HCT116 (cell line): ENCODE measurements around the gene MCAM. TPM values are rescaled to one million over a fixed set of nuclear protein-coding genes. Genes with fewer than 3 reads are reported as not detected.

ENCODE experiments used
- ATAC-seq: fragments of 200-7000 bp; cut with Tn5 transposase; 2 replicates; pipeline ENCODE4 v1.9.1; 2020; ENCODE audit warnings: mild to moderate bottlenecking, moderate library complexity
- BruUV-seq: library from RNA; stranded (reverse); fragments of 400-500 nt; replicated peaks from 2 replicates; lab custom pipeline; 2021; lab: Mats Ljungman, UMichigan
- CTCF ChIA-PET: fragments of 300-600 bp; sonication (Branson Sonifier 250); formaldehyde crosslinking; loops from one replicate; lab custom pipeline; 2021; ENCODE audit warnings: antibody characterized with exemption; lab: Charles Lee
- POLR2A ChIA-PET: fragments of 300-600, 350-600 bp; sonication (Branson Sonifier 250); formaldehyde crosslinking; loops from one replicate; lab custom pipeline; 2021; ENCODE audit warnings: antibody characterized with exemption; lab: Charles Lee
- RAD21 ChIA-PET, 2 experiments: fragments of 300-600 bp; sonication (Branson Sonifier 250); formaldehyde crosslinking; loops; one replicate each; lab custom pipeline; 2023; ENCODE audit warnings: low total read pairs in 2 of 2; ENCODE audit not compliant: uncharacterized antibody in 2 of 2, unreplicated experiment in 2 of 2, low non-redundant PET in 1 of 2; lab: Charles Lee
- DNase-seq: peaks from one replicate; pipeline ENCODE4 v3.0.0-alpha.2; 2010; ENCODE audit warnings: low read depth, low spot score
- H2AFZ ChIP-seq: fragments of 200-600 bp; shearing (Covaris generic), sonication (generic); 2 replicates; pipeline ENCODE4 v1.6.1; 2017; ENCODE audit warnings: low read depth, mixed run types, mixed read lengths, antibody characterized with exemption, low read length; ENCODE audit not compliant: poor library complexity, severe bottlenecking
- H3K27ac ChIP-seq: 2 replicates; pipeline ENCODE4 v1.5.1; 2012; ENCODE audit warnings: low read depth, low read length
- H3K27me3 ChIP-seq: fragments of 200-600 bp; sonication (generic); 2 replicates; pipeline ENCODE4 v1.6.1; 2016; ENCODE audit warnings: mixed run types, low read length, mixed read lengths; ENCODE audit not compliant: insufficient read depth
- H3K36me3 ChIP-seq, 2 experiments: fragments of 200-500 bp in 1 of 2; fragments of 200-600 bp in 1 of 2; sonication (Bioruptor generic) in 1 of 2; sonication (generic) in 1 of 2; 2 replicates each; pipeline versions ENCODE4 v1.5.1 to v1.6.1; 2014 to 2016; ENCODE audit warnings: low read length in 2 of 2, inconsistent platforms in 1 of 2, mixed read lengths in 1 of 2, mixed run types in 1 of 2; ENCODE audit not compliant: insufficient read depth in 2 of 2, control insufficient read depth in 1 of 2
- H3K4me1 ChIP-seq, 2 experiments: fragments of 200-600 bp in 1 of 2; sonication (generic) in 1 of 2; 2 replicates each; pipeline versions ENCODE4 v1.5.1 to v1.6.1; 2012 to 2017; ENCODE audit warnings: low read length in 2 of 2, inconsistent platforms in 1 of 2, mild to moderate bottlenecking in 1 of 2, mixed read lengths in 1 of 2, mixed run types in 1 of 2, moderate library complexity in 1 of 2; ENCODE audit not compliant: insufficient read depth in 2 of 2, control insufficient read depth in 1 of 2
- H3K4me2 ChIP-seq: fragments of 200-600 bp; sonication (generic); 2 replicates; pipeline ENCODE4 v1.6.1; 2017; ENCODE audit warnings: mixed run types, low read length, mixed read lengths
- H3K4me3 ChIP-seq, 2 experiments: fragments of 200-600 bp in 1 of 2; sonication (generic) in 1 of 2; replicated peaks in 1 of 2; 2 replicates each; pipeline ENCODE4 v1.5.1; 2011 to 2016; ENCODE audit warnings: low read length in 2 of 2, control low read depth in 1 of 2, low read depth in 1 of 2, mild to moderate bottlenecking in 1 of 2, mixed read lengths in 1 of 2, mixed run types in 1 of 2
- H3K79me2 ChIP-seq: fragments of 200-600 bp; sonication (generic); 2 replicates; pipeline ENCODE4 v1.6.1; 2017; ENCODE audit warnings: mild to moderate bottlenecking, mixed run types, low read length, moderate library complexity, mixed read lengths; ENCODE audit not compliant: insufficient read depth
- H3K9ac ChIP-seq: fragments of 200-600 bp; sonication (generic); 2 replicates; pipeline ENCODE4 v1.6.1; 2016; ENCODE audit warnings: low read length, mixed read lengths
- H3K9me2 ChIP-seq: fragments of 200-600 bp; sonication (generic), shearing (Covaris generic); 2 replicates; pipeline ENCODE4 v1.6.1; 2017; ENCODE audit warnings: mixed run types, mild to moderate bottlenecking, moderate library complexity; ENCODE audit not compliant: insufficient read depth
- H3K9me3 ChIP-seq, 2 experiments: fragments of 200-500 bp in 1 of 2; fragments of 200-600 bp in 1 of 2; sonication (Bioruptor generic) in 1 of 2; sonication (generic) in 1 of 2; 2 replicates each; pipeline ENCODE4 v1.6.1; 2014 to 2017; ENCODE audit warnings: low read length in 2 of 2, mixed read lengths in 2 of 2, inconsistent platforms in 1 of 2, low read depth in 1 of 2, mild to moderate bottlenecking in 1 of 2, mixed run types in 1 of 2, moderate library complexity in 1 of 2; ENCODE audit not compliant: control insufficient read depth in 1 of 2, insufficient read depth in 1 of 2
- H4K20me1 ChIP-seq: fragments of 200-600 bp; sonication (generic), shearing (Covaris generic); 2 replicates; pipeline ENCODE4 v1.6.1; 2017; ENCODE audit warnings: mixed run types, mild to moderate bottlenecking, moderate library complexity; ENCODE audit not compliant: insufficient read depth
- CEBPB ChIP-seq: IDR thresholded peaks from 2 replicates; pipeline ENCODE4 v1.6.1; 2012; ENCODE audit warnings: low read depth
- ELF1 ChIP-seq: IDR thresholded peaks from 2 replicates; pipeline ENCODE4 v1.6.1; 2012; ENCODE audit warnings: low read depth, borderline replicate concordance
- FOSL1 ChIP-seq: IDR thresholded peaks from 2 replicates; pipeline ENCODE4 v1.6.1; 2012; ENCODE audit warnings: low read depth
- POLR2AphosphoS5 ChIP-seq: IDR thresholded peaks from 2 replicates; pipeline ENCODE4 v1.6.1; 2011; ENCODE audit warnings: mild to moderate bottlenecking, low read depth, low read length, moderate library complexity
- SP1 ChIP-seq: IDR thresholded peaks from 2 replicates; pipeline ENCODE4 v1.6.1; 2012; ENCODE audit warnings: low read depth
- TCF7L2 ChIP-seq: IDR thresholded peaks from 2 replicates; pipeline ENCODE4 v1.7.0; 2011; ENCODE audit warnings: borderline replicate concordance, inconsistent platforms; ENCODE audit not compliant: insufficient read depth, insufficient read length; ENCODE audit errors: extremely low read depth
- YY1 ChIP-seq: IDR thresholded peaks from 2 replicates; pipeline ENCODE4 v1.6.1; 2011; ENCODE audit warnings: low read length, low read depth, moderate library complexity, mild to moderate bottlenecking; ENCODE audit not compliant: insufficient replicate concordance; ENCODE audit errors: extremely low read depth
- ZNF274 ChIP-seq: fragments of 200-500 bp; sonication (Bioruptor generic); IDR thresholded peaks from 2 replicates; pipeline ENCODE4 v1.6.1; 2014; ENCODE audit warnings: mild to moderate bottlenecking, low read depth, low read length, inconsistent platforms
- intact Hi-C: fragments of 100-400 bp; cut with micrococcal nuclease; formaldehyde crosslinking; loops from 2 replicates; pipeline ENCODE4 v1.10.0; 2022
- total RNA-seq: library from RNA; stranded (reverse); gene quantifications from one replicate; pipeline ENCODE4 v1.2.1, GENCODE V29; 2021; ENCODE audit not compliant: unreplicated experiment
- TF ChIP-seq, protein P1 (sequence below): IDR thresholded peaks from 2 replicates; pipeline ENCODE4 v1.6.1; 2012; ENCODE audit warnings: low read depth
- TF ChIP-seq, protein P2 (sequence below): IDR thresholded peaks from 2 replicates; pipeline ENCODE4 v1.6.1; 2011; ENCODE audit warnings: mild to moderate bottlenecking, low read length, moderate library complexity; ENCODE audit not compliant: insufficient replicate concordance; ENCODE audit errors: extremely low read depth
- TF ChIP-seq, protein P3 (sequence below): IDR thresholded peaks from 2 replicates; pipeline ENCODE4 v1.6.1; 2012

Gene MCAM
- total RNA-seq, 1 experiment from 2014 or later, result 17.4 TPM

GRCh38 chr11:119344291-119345010 is 27.5 kb upstream of the MCAM start:
- Histone ChIP-seq H3K9me2 (no peaks in the 10 kb centered on the region), H3K4me2 (no peak overlapping the region), H3K9me3 (no peaks in the 10 kb centered on the region), H2AFZ (no peak overlapping the region), H4K20me1 (no peaks in the 10 kb centered on the region), H3K27me3 (no peaks in the 10 kb centered on the region), H3K27ac (no peak overlapping the region), H3K9ac (no peak overlapping the region), H3K4me3 (no peak overlapping the region), H3K79me2 (no peaks in the 10 kb centered on the region), H3K4me1 (peaks cover 0 to 10% of the 10 kb centered on the region in 2 experiments; a peak in 2 of 4 replicates), H3K36me3 (no peaks in the 10 kb centered on the region)
- BruUV-seq, result no TSS peak
- TF ChIP-seq POLR2AphosphoS5 (no peak), FOSL1 (no peak), ELF1 (no peak), CEBPB (no peak), SP1 (no peak), YY1 (no peak), ZNF274 (no peak), TCF7L2 (no peak)
- TF ChIP-seq, protein P1, sequence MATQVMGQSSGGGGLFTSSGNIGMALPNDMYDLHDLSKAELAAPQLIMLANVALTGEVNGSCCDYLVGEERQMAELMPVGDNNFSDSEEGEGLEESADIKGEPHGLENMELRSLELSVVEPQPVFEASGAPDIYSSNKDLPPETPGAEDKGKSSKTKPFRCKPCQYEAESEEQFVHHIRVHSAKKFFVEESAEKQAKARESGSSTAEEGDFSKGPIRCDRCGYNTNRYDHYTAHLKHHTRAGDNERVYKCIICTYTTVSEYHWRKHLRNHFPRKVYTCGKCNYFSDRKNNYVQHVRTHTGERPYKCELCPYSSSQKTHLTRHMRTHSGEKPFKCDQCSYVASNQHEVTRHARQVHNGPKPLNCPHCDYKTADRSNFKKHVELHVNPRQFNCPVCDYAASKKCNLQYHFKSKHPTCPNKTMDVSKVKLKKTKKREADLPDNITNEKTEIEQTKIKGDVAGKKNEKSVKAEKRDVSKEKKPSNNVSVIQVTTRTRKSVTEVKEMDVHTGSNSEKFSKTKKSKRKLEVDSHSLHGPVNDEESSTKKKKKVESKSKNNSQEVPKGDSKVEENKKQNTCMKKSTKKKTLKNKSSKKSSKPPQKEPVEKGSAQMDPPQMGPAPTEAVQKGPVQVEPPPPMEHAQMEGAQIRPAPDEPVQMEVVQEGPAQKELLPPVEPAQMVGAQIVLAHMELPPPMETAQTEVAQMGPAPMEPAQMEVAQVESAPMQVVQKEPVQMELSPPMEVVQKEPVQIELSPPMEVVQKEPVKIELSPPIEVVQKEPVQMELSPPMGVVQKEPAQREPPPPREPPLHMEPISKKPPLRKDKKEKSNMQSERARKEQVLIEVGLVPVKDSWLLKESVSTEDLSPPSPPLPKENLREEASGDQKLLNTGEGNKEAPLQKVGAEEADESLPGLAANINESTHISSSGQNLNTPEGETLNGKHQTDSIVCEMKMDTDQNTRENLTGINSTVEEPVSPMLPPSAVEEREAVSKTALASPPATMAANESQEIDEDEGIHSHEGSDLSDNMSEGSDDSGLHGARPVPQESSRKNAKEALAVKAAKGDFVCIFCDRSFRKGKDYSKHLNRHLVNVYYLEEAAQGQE, result no peak
- TF ChIP-seq, protein P2, sequence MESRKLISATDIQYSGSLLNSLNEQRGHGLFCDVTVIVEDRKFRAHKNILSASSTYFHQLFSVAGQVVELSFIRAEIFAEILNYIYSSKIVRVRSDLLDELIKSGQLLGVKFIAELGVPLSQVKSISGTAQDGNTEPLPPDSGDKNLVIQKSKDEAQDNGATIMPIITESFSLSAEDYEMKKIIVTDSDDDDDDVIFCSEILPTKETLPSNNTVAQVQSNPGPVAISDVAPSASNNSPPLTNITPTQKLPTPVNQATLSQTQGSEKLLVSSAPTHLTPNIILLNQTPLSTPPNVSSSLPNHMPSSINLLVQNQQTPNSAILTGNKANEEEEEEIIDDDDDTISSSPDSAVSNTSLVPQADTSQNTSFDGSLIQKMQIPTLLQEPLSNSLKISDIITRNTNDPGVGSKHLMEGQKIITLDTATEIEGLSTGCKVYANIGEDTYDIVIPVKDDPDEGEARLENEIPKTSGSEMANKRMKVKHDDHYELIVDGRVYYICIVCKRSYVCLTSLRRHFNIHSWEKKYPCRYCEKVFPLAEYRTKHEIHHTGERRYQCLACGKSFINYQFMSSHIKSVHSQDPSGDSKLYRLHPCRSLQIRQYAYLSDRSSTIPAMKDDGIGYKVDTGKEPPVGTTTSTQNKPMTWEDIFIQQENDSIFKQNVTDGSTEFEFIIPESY, result no peak
- TF ChIP-seq, protein P3, sequence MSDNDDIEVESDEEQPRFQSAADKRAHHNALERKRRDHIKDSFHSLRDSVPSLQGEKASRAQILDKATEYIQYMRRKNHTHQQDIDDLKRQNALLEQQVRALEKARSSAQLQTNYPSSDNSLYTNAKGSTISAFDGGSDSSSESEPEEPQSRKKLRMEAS, result no peak
- ChIA-PET CTCF (interaction anchor here (1.1 kb wide), 1 partner anchor 12 kb away, joined by 3 read pairs; no protein-coding TSS in a partner anchor), POLR2A (no interaction called here), RAD21 (no interaction called here)
- intact Hi-C loops, result no loop called here
- DNase-seq, result no peak
- ATAC-seq, result no peak
